K562 (cell line): ENCODE results near the gene STAB1. TPM values are rescaled to one million over a fixed set of nuclear protein-coding genes. Genes with fewer than 3 reads are reported as not detected.
A peak's percentile ranks its signal among the peaks of the same experiment; 100 is the strongest.

ENCODE experiments used
- ATAC-seq: fragments of 200-7000 bp; cut with Tn5 transposase; 3 replicates; pipeline ENCODE4 v1.9.1; 2020; ENCODE audit warnings: moderate library complexity
- BruUV-seq: library from RNA; stranded (reverse); fragments of 400-500 nt; replicated peaks from 2 replicates; lab custom pipeline; 2021; lab: Mats Ljungman, UMichigan
- CTCF ChIA-PET: fragments of 300-600 bp; formaldehyde crosslinking; extraction: SDS; loops from one replicate; lab custom pipeline; 2021; ENCODE audit warnings: low intra/inter-chr PET ratio; lab: Yijun Ruan, JAX
- POLR2A ChIA-PET: fragments of 300-600, 350-650 bp; sonication (Branson Sonifier 250); formaldehyde crosslinking; extraction: SDS; loops from one replicate; lab custom pipeline; 2021; ENCODE audit warnings: antibody characterized with exemption, inconsistent platforms; lab: Yijun Ruan, JAX
- DNase-seq, 4 experiments: peaks; one replicate each; pipeline versions ENCODE4 v3.0.0 to v3.0.0-alpha.2; 2011 to 2018; ENCODE audit warnings: low spot score in 3 of 4, mixed read lengths in 3 of 4; ENCODE audit errors: extremely low read depth in 1 of 4
- FAIRE-seq: peaks from 2 replicates; lab custom pipeline; 2011; peaks lifted over from hg19 to GRCh38; lab: Jason Lieb, UNC
- H2AFZ ChIP-seq: 2 replicates; pipeline ENCODE4 v1.6.0; 2011; ENCODE audit warnings: low read depth, low read length, control low read depth, inconsistent platforms
- H3K27ac ChIP-seq: fragments of 200-600 bp; 3 replicates; pipeline ENCODE4 v1.8.0; 2011; ENCODE audit warnings: low read depth, mild to moderate bottlenecking, control low read depth, inconsistent platforms, low read length, moderate library complexity, mixed read lengths; ENCODE audit errors: extremely low read depth
- H3K27me3 ChIP-seq, 2 experiments: fragments of 300-600 bp in 1 of 2; 2 replicates in 1 of 2; 3 replicates in 1 of 2; pipeline versions ENCODE4 v1.6.0 to v1.8.0; 2011; ENCODE audit warnings: inconsistent platforms in 2 of 2, low read length in 2 of 2, mild to moderate bottlenecking in 1 of 2, mixed read lengths in 1 of 2, moderate library complexity in 1 of 2; ENCODE audit not compliant: control insufficient read depth in 2 of 2, insufficient read depth in 2 of 2
- H3K36me3 ChIP-seq: fragments of 300-600 bp; 3 replicates; pipeline ENCODE4 v1.8.0; 2011; ENCODE audit warnings: mild to moderate bottlenecking, low read length, inconsistent platforms; ENCODE audit not compliant: control insufficient read depth, insufficient read depth
- H3K4me1 ChIP-seq, 2 experiments: fragments of 200-600 bp in 1 of 2; replicated peaks in 1 of 2; 2 replicates in 1 of 2; 3 replicates in 1 of 2; pipeline versions ENCODE4 v1.5.1 to v1.8.0; 2011; ENCODE audit warnings: inconsistent platforms in 2 of 2, low read length in 2 of 2, mild to moderate bottlenecking in 1 of 2, mixed read lengths in 1 of 2, moderate library complexity in 1 of 2; ENCODE audit not compliant: control insufficient read depth in 2 of 2, insufficient read depth in 2 of 2
- H3K4me2 ChIP-seq: 2 replicates; pipeline ENCODE4 v1.6.1; 2011; ENCODE audit warnings: low read length, control low read depth, inconsistent platforms, mixed read lengths; ENCODE audit not compliant: insufficient read depth
- H3K4me3 ChIP-seq: fragments of 200-600 bp; sonication (generic), shearing (Covaris generic); 2 replicates; pipeline ENCODE4 v1.5.1; 2016; ENCODE audit warnings: control low read depth, inconsistent platforms
- H3K79me2 ChIP-seq: fragments of 200-600 bp; 3 replicates; pipeline ENCODE4 v1.8.0; 2011; ENCODE audit warnings: low read length, inconsistent platforms; ENCODE audit not compliant: control insufficient read depth, insufficient read depth
- H3K9ac ChIP-seq, 2 experiments: 2 replicates each; pipeline versions ENCODE4 v1.6.0 to v1.6.1; 2011; ENCODE audit warnings: low read depth in 2 of 2, low read length in 2 of 2, control low read depth in 1 of 2, inconsistent platforms in 1 of 2, mild to moderate bottlenecking in 1 of 2, mixed read lengths in 1 of 2; ENCODE audit not compliant: insufficient read depth in 1 of 2
- H3K9me1 ChIP-seq: one replicate; pipeline ENCODE4 v1.6.0; 2011; ENCODE audit warnings: inconsistent platforms, mild to moderate bottlenecking, low read length, moderate library complexity; ENCODE audit not compliant: control insufficient read depth, insufficient read depth
- H3K9me3 ChIP-seq: replicated peaks from 2 replicates; pipeline ENCODE4 v1.5.1; 2011; ENCODE audit warnings: low read depth, low read length, inconsistent platforms; ENCODE audit not compliant: control insufficient read depth, insufficient read depth
- H4K20me1 ChIP-seq: replicated peaks from 2 replicates; pipeline ENCODE4 v1.6.1; 2011; ENCODE audit warnings: low read length, inconsistent platforms, mixed read lengths; ENCODE audit not compliant: control insufficient read depth, insufficient read depth
- ASH1L ChIP-seq: fragments of 450-650 bp; IDR thresholded peaks from 2 replicates; pipeline ENCODE4 v1.6.1; 2018; ENCODE audit warnings: borderline replicate concordance, mild to moderate bottlenecking, low read depth; ENCODE audit not compliant: partially characterized antibody
- CREB5 ChIP-seq: fragments of 250-450 bp; sonication (Bioruptor Pico); IDR thresholded peaks from 2 replicates; pipeline ENCODE4 v1.5.0; 2020; ENCODE audit warnings: mild to moderate bottlenecking
- CTBP1 ChIP-seq: fragments of 450-650 bp; IDR thresholded peaks from 2 replicates; pipeline ENCODE4 v1.6.1; 2016; ENCODE audit warnings: borderline replicate concordance
- DPF2 ChIP-seq: fragments of 450-650 bp; IDR thresholded peaks from 2 replicates; pipeline ENCODE4 v1.6.1; 2016
- ELF1 ChIP-seq: fragments of 200-800 bp; sonication (Bioruptor generic); IDR thresholded peaks from 2 replicates; pipeline ENCODE4 v1.6.1; 2016; ENCODE audit warnings: missing genetic modification characterization, missing compliant biosample characterization
- EWSR1 ChIP-seq: fragments of 450-650 bp; IDR thresholded peaks from 2 replicates; pipeline ENCODE4 v1.6.1; 2018; ENCODE audit warnings: borderline replicate concordance, mild to moderate bottlenecking, low read depth, moderate library complexity; ENCODE audit not compliant: partially characterized antibody
- GABPA ChIP-seq: fragments of 200-800 bp; sonication (Bioruptor generic); conservative IDR thresholded peaks from 2 replicates; pipeline ENCODE4 v1.6.1; 2016; ENCODE audit warnings: low read depth, missing genetic modification characterization, missing compliant biosample characterization
- HOXB6 ChIP-seq: fragments of 250-450 bp; sonication (Bioruptor Pico); IDR thresholded peaks from 2 replicates; pipeline ENCODE4 v1.5.1; 2022; ENCODE audit warnings: mild to moderate bottlenecking, borderline replicate concordance
- NR2C2 ChIP-seq, 2 experiments: fragments of 200-800 bp in 1 of 2; sonication (Bioruptor generic) in 1 of 2; sonication (generic) in 1 of 2; formaldehyde crosslinking in 1 of 2; IDR thresholded peaks; 2 replicates each; pipeline versions ENCODE4 v1.6.1 to v1.8.0; 2016 to 2022; ENCODE audit warnings: mild to moderate bottlenecking in 1 of 2, missing compliant biosample characterization in 1 of 2, missing genetic modification characterization in 1 of 2, missing genetic modification reagents in 1 of 2
- PHTF2 ChIP-seq: fragments of 250-450 bp; sonication (Bioruptor Pico); IDR thresholded peaks from 2 replicates; pipeline ENCODE4 v1.5.0; 2021; ENCODE audit warnings: mild to moderate bottlenecking
- POLR2AphosphoS2 ChIP-seq: IDR thresholded peaks from 2 replicates; pipeline ENCODE4 v1.6.1; 2012; ENCODE audit warnings: low read length, improper control_type of control experiment
- PYGO2 ChIP-seq: fragments of 450-650 bp; IDR thresholded peaks from 2 replicates; pipeline ENCODE4 v1.6.1; 2016; ENCODE audit warnings: mild to moderate bottlenecking, missing genetic modification characterization, moderate library complexity, missing compliant biosample characterization
- RBM17 ChIP-seq: fragments of 200-400 bp; formaldehyde crosslinking; IDR thresholded peaks from 2 replicates; pipeline ENCODE4 v1.6.1; 2017; ENCODE audit warnings: low read depth, mild to moderate bottlenecking, low read length, borderline replicate concordance
- SIN3B ChIP-seq: fragments of 450-650 bp; IDR thresholded peaks from 2 replicates; pipeline ENCODE4 v1.6.1; 2017; ENCODE audit warnings: low read depth, mild to moderate bottlenecking, moderate library complexity
- SIRT6 ChIP-seq: IDR thresholded peaks from one replicate; pipeline ENCODE4 v1.6.1; 2012; ENCODE audit warnings: low read depth, mild to moderate bottlenecking, control low read depth, inconsistent platforms, low read length, moderate library complexity
- THAP12 ChIP-seq: fragments of 250-450 bp; sonication (Bioruptor Pico); IDR thresholded peaks from 2 replicates; pipeline ENCODE4 v1.9.0; 2021; ENCODE audit warnings: mild to moderate bottlenecking, inconsistent platforms
- ZSCAN29 ChIP-seq: fragments of 450-650 bp; IDR thresholded peaks from 2 replicates; pipeline ENCODE4 v1.6.1; 2017
- WGBS: fragments of 100-300 bp; shearing (Covaris generic); methylation state at CpG from one replicate; pipeline ENCODE4 v1.1.6; 2016; ENCODE audit warnings: low coverage, mixed read lengths; ENCODE audit not compliant: insufficient coverage; ENCODE audit errors: missing lambda C conversion rate; 5-methylcytosine and 5-hydroxymethylcytosine counted together
- in situ Hi-C: fragments of 300-500 bp; cut with MboI; formaldehyde crosslinking; loops from 4 replicates; pipeline ENCODE4 v1.15.0; 2018; ENCODE audit warnings: inconsistent platforms, mixed read lengths
- intact Hi-C: fragments of 100-400 bp; cut with micrococcal nuclease; formaldehyde crosslinking; loops from 2 replicates; pipeline ENCODE4 v1.14.2; 2022
- polyA plus RNA-seq, 8 experiments: library from polyadenylated mRNA; depleted of rRNA in 4 of 8; stranded (reverse) in 5 of 8; unstranded in 3 of 8; fragments of >200 nt; fragmentation: Nextera tagmentation in 2 of 8; fragmentation: Illumina TruSeq in 1 of 8; extraction: Ambion mirVana in 2 of 8; extraction: Trizol in 1 of 8; gene quantifications; 2 replicates each; pipeline versions ENCODE4 v1.2.1 to v1.2.3, GENCODE V29; 2011 to 2014; ENCODE audit warnings: inconsistent platforms in 1 of 8, missing spikeins in 1 of 8
- total RNA-seq, 7 experiments: library from RNA; depleted of rRNA in 6 of 7; stranded (reverse); fragments of >200 nt in 6 of 7; fragmentation: Illumina TruSeq in 2 of 7; extraction: Trizol in 2 of 7; gene quantifications; 2 replicates each; pipeline versions ENCODE4 v1.2.1 to v1.2.3, GENCODE V29; 2011 to 2021; ENCODE audit warnings: low replicate concordance in 1 of 7

STAB1 gene
- total and polyA plus RNA-seq, 9 of the 15 experiments (the other 6 are each of a cell fraction or from before 2014, with no cell fraction given): 0.20 to 3.9 (median 1.2) TPM

GRCh38 chr3:52515192-52515591, 20.1 kb downstream of the STAB1 start:
- Histone ChIP-seq H3K9me3 (no peaks in the 10 kb centered on the region), H3K27me3 (peaks cover 0 to 32% of the 10 kb centered on the region in 2 experiments; a peak in 2 of 5 replicates), H3K4me3 (no peak overlapping the region), H2AFZ (peak overlapping the region; percentile 19; the same call in 1 of the 2 replicates), H3K27ac (no peak overlapping the region), H3K36me3 (no peaks in the 10 kb centered on the region), H3K4me1 (peaks cover 12 to 60% of the 10 kb centered on the region in 2 experiments; a peak in 4 of 5 replicates), H4K20me1 (no peaks in the 10 kb centered on the region), H3K79me2 (no peaks in the 10 kb centered on the region), H3K9me1 (no peaks in the 10 kb centered on the region), H3K4me2 (no peak overlapping the region), H3K9ac (peak overlapping the region in 1 of 2 experiments; percentile 68; a peak in 1 of 4 replicates)
- FAIRE-seq (no peak), DNase-seq (no peak), ATAC-seq (no peak)
- in situ Hi-C loops: no loop called here
- intact Hi-C loops: no loop called here
- WGBS: 8% methylated on average over 6 of the region's 6 CpGs
- CTCF ChIA-PET: no interaction called here
- TF ChIP-seq ASH1L: no peak
- TF ChIP-seq EWSR1: no peak
- no peak for TF ChIP-seq DPF2
- no peak for TF ChIP-seq PYGO2 (tag)
- TF ChIP-seq POLR2AphosphoS2: no peak
- no peak for TF ChIP-seq SIRT6
- TF ChIP-seq SIN3B: no peak
- no peak for TF ChIP-seq ELF1
- no peak for TF ChIP-seq NR2C2 (CRISPR knock-in tag; IDR thresholded peaks at IDR 0.05)
- no peak for TF ChIP-seq NR2C2 (tag; IDR thresholded peaks at IDR 0.05)
- no peak for TF ChIP-seq GABPA (tag)
- TF ChIP-seq RBM17: no peak
- no peak for TF ChIP-seq PHTF2 (CRISPR knock-in tag)
- TF ChIP-seq CREB5 (CRISPR knock-in tag): no peak
- no peak for TF ChIP-seq HOXB6 (CRISPR knock-in tag)
- TF ChIP-seq CTBP1: no peak
- no peak for TF ChIP-seq THAP12 (CRISPR knock-in tag)
- TF ChIP-seq ZSCAN29: no peak
- no TSS peak for BruUV-seq
- POLR2A ChIA-PET: interaction anchor here (0.6 to 1.5 kb wide), 2 partner anchors 10 to 46 kb away, joined by 3 to 4 read pairs; no protein-coding TSS in a partner anchor
